Testis (tissue), 3 donors: Measurements from ENCODE around the gene CIB4. TPM values are rescaled to one million over a fixed set of nuclear protein-coding genes. Genes with fewer than 3 reads are reported as not detected.

Source experiments
- DNase-seq: peaks from one replicate; pipeline ENCODE4 v3.0.0-alpha.2; 2019
- H3K27ac ChIP-seq, 2 donors: fragments of 200-600 bp; sonication (generic); one replicate each; pipeline ENCODE4 v1.5.1; 2019
- H3K27me3 ChIP-seq: fragments of 200-600 bp; sonication (generic); one replicate; pipeline ENCODE4 v1.5.1; 2019
- H3K36me3 ChIP-seq: fragments of 200-600 bp; sonication (generic); one replicate; pipeline ENCODE4 v1.5.1; 2017; ENCODE audit warnings: low read depth; ENCODE audit errors: missing control alignments
- H3K4me1 ChIP-seq: fragments of 200-600 bp; sonication (generic); one replicate; pipeline ENCODE4 v1.5.1; 2019
- H3K4me3 ChIP-seq, 2 donors: fragments of 200-600 bp; sonication (generic); one replicate each; pipeline ENCODE4 v1.5.1; 2017 to 2019
- H3K9me3 ChIP-seq: fragments of 200-600 bp; sonication (generic); one replicate; pipeline ENCODE4 v1.5.1; 2017
- CTCF ChIP-seq, 3 experiments: fragments of 450-650 bp in 2 of 3; fragments of 200-600 bp in 1 of 3; sonication (generic) in 1 of 3; IDR thresholded peaks; one replicate each; pipeline ENCODE4 v1.5.1; 2016 to 2019; ENCODE audit warnings: antibody characterized with exemption in 3 of 3, mild to moderate bottlenecking in 2 of 3, moderate library complexity in 1 of 3
- POLR2A ChIP-seq: fragments of 450-650 bp; IDR thresholded peaks from one replicate; pipeline ENCODE4 v1.6.1; 2017; ENCODE audit warnings: antibody characterized with exemption, mild to moderate bottlenecking, moderate library complexity
- WGBS, 2 donors: methylation state at CpG; one replicate each; pipeline ENCODE4 v1.1.5; 2018; 5-methylcytosine and 5-hydroxymethylcytosine counted together
- intact Hi-C: fragments of 100-400 bp; cut with DNase I; formaldehyde crosslinking; loops from one replicate; pipeline ENCODE4 v1.15.1; 2023; ENCODE audit warnings: low total_unique reads
- polyA plus RNA-seq: library from polyadenylated mRNA; stranded (reverse); fragments of 350-450 nt; fragmentation: Illumina TruSeq; extraction: RNeasy Lipid Tissue Mini Kit (QIAGEN cat#74804); gene quantifications from one replicate; pipeline ENCODE4 v1.2.3, GENCODE V29; 2014; ENCODE audit warnings: low read depth, low replicate concordance; ENCODE audit not compliant: insufficient read depth
- total RNA-seq, 2 donors: library from RNA; depleted of rRNA; stranded (reverse); fragments of >200 nt; gene quantifications; one replicate each; pipeline ENCODE4 v1.2.3, GENCODE V29; 2016

CIB4 gene
- total and polyA plus RNA-seq, 3 donors from 2014 or later = 7.5 to 30.6 (median 8.7) TPM

- intact Hi-C loops = no loop called here
- no peaks in the 10 kb centered on the region for H3K36me3 ChIP-seq
- no peak overlapping the region for H3K4me3 ChIP-seq
- DNase-seq = no peak
- TF ChIP-seq CTCF (IDR thresholded peaks at IDR 0.05) (no peak), POLR2A (no peak)
- no peaks in the 10 kb centered on the region for H3K9me3 ChIP-seq
- no peaks in the 10 kb centered on the region for H3K27me3 ChIP-seq
- no peak overlapping the region for H3K27ac ChIP-seq
- WGBS, 2 donors = 78 to 84% methylated on average over 12 of the region's 12 CpGs
- peaks cover 4% of the 10 kb centered on the region for H3K4me1 ChIP-seq
Observed at GRCh38 chr2:26650713-26651469, 9.7 kb upstream of the CIB4 start.

GRCh38 chr2:26649992-26650712 lies 9.0 kb upstream of the CIB4 start:
- WGBS, 2 donors = 79 to 80% methylated on average over 12 of the region's 12 CpGs
- H3K27me3 ChIP-seq = no peaks in the 10 kb centered on the region
- no peaks in the 10 kb centered on the region for H3K36me3 ChIP-seq
- intact Hi-C loops = no loop called here
- H3K4me3 ChIP-seq = no peak overlapping the region
- no peak for DNase-seq
- peaks cover 4% of the 10 kb centered on the region for H3K4me1 ChIP-seq
- TF ChIP-seq POLR2A (no peak), CTCF (IDR thresholded peaks at IDR 0.05) (no peak)
- H3K27ac ChIP-seq = no peak overlapping the region
- H3K9me3 ChIP-seq = no peaks in the 10 kb centered on the region

- Histone ChIP-seq H3K9me3 (no peaks in the 10 kb centered on the region), H3K27ac (no peak overlapping the region), H3K4me1 (peaks cover 4% of the 10 kb centered on the region), H3K36me3 (no peaks in the 10 kb centered on the region), H3K27me3 (no peaks in the 10 kb centered on the region), H3K4me3 (no peak overlapping the region)
- intact Hi-C loops = no loop called here
- 63 to 73% methylated on average over 7 of the region's 7 CpGs for WGBS, 2 donors
- TF ChIP-seq POLR2A (no peak), CTCF (IDR thresholded peaks at IDR 0.05) (no peak)
- no peak for DNase-seq
Observed at GRCh38 chr2:26649322-26649721, 8.2 kb upstream of the CIB4 start.

- no peak for TF ChIP-seq POLR2A
- TF ChIP-seq CTCF (IDR thresholded peaks at IDR 0.05) = no peak
- intact Hi-C loops = no loop called here
- Histone ChIP-seq H3K4me1 (peaks cover 4% of the 10 kb centered on the region), H3K27me3 (no peaks in the 10 kb centered on the region), H3K27ac (no peak overlapping the region), H3K4me3 (no peak overlapping the region), H3K36me3 (no peaks in the 10 kb centered on the region), H3K9me3 (no peaks in the 10 kb centered on the region)
- 90 to 98% methylated on average over 6 of the region's 6 CpGs for WGBS, 2 donors
- no peak for DNase-seq
Observed at GRCh38 chr2:26648516-26648915, 7.3 kb upstream of the CIB4 start.
